ENCODE measurements around the gene REEP3.

REEP3 gene

GRCh38 chr10:63505562-63505961 is 15.6 kb upstream of the REEP3 start:
- in situ Hi-C loops (cut with MboI; ENCODE audit: low sequenced_read_pairs) = no loop called here

GRCh38 chr10:63506554-63506953 is 14.6 kb upstream of the REEP3 start:
- in situ Hi-C loops (cut with MboI; ENCODE audit: low sequenced_read_pairs) = no loop called here

- in situ Hi-C loops (cut with MboI; ENCODE audit: low sequenced_read_pairs) = no loop called here
Observed at GRCh38 chr10:63515002-63515763, 6.0 kb upstream of the REEP3 start.

- in situ Hi-C loops (cut with MboI; ENCODE audit: low sequenced_read_pairs) = no loop called here
Observed at GRCh38 chr10:63516207-63516606, 5.0 kb upstream of the REEP3 start.

GRCh38 chr10:63518690-63519288 is 2.4 kb upstream of the REEP3 start:
- in situ Hi-C loops (cut with MboI; ENCODE audit: low sequenced_read_pairs) = no loop called here

- in situ Hi-C loops (cut with MboI; ENCODE audit: low sequenced_read_pairs) = no loop called here
Observed at GRCh38 chr10:63521416-63522276, 445 bp downstream of the REEP3 start.

- in situ Hi-C loops (cut with MboI; ENCODE audit: low sequenced_read_pairs) = no loop called here
Observed at GRCh38 chr10:63522277-63522687, 1.1 kb downstream of the REEP3 start.

GRCh38 chr10:63522995-63523394 is 1.8 kb downstream of the REEP3 start:
- in situ Hi-C loops (cut with MboI; ENCODE audit: low sequenced_read_pairs) = no loop called here

GRCh38 chr10:63525021-63525420 is 3.8 kb downstream of the REEP3 start:
- in situ Hi-C loops (cut with MboI; ENCODE audit: low sequenced_read_pairs) = no loop called here

- in situ Hi-C loops (cut with MboI; ENCODE audit: low sequenced_read_pairs) = no loop called here
Observed at GRCh38 chr10:63527401-63527800, 6.2 kb downstream of the REEP3 start.

GRCh38 chr10:63528084-63528744 is 7.0 kb downstream of the REEP3 start:
- in situ Hi-C loops (cut with MboI; ENCODE audit: low sequenced_read_pairs) = no loop called here

GRCh38 chr10:63530409-63530808 is 9.2 kb downstream of the REEP3 start:
- in situ Hi-C loops (cut with MboI; ENCODE audit: low sequenced_read_pairs) = no loop called here

GRCh38 chr10:63534723-63535122 is 13.5 kb downstream of the REEP3 start:
- in situ Hi-C loops (cut with MboI; ENCODE audit: low sequenced_read_pairs) = no loop called here

- in situ Hi-C loops (cut with MboI; ENCODE audit: low sequenced_read_pairs) = no loop called here
Observed at GRCh38 chr10:63536698-63537097, 15.5 kb downstream of the REEP3 start.

GRCh38 chr10:63537536-63537935 is 16.3 kb downstream of the REEP3 start:
- in situ Hi-C loops (cut with MboI; ENCODE audit: low sequenced_read_pairs) = no loop called here

- in situ Hi-C loops (cut with MboI; ENCODE audit: low sequenced_read_pairs) = no loop called here
Observed at GRCh38 chr10:63539377-63539776, 18.2 kb downstream of the REEP3 start.

GRCh38 chr10:63539994-63540393 is 18.8 kb downstream of the REEP3 start:
- in situ Hi-C loops (cut with MboI; ENCODE audit: low sequenced_read_pairs) = no loop called here

GRCh38 chr10:63542835-63543575 is 21.8 kb downstream of the REEP3 start:
- in situ Hi-C loops (cut with MboI; ENCODE audit: low sequenced_read_pairs) = no loop called here

- in situ Hi-C loops (cut with MboI; ENCODE audit: low sequenced_read_pairs) = no loop called here
Observed at GRCh38 chr10:63543576-63543962, 22.4 kb downstream of the REEP3 start.

- in situ Hi-C loops (cut with MboI; ENCODE audit: low sequenced_read_pairs) = no loop called here
Observed at GRCh38 chr10:63544418-63544817, 23.2 kb downstream of the REEP3 start.

Data from HL-60/S4 (cell line).